SK-N-SH (cell line): ENCODE data around the gene PCDHB2.
"Not testable (repeated sequence)": the region's sequence is repeated elsewhere in the genome, so short reads cannot be mapped to it uniquely, and the experiment has no call there.

Experiments
- CTCF ChIP-seq: fragments of 200-600 bp; sonication (generic); IDR thresholded peaks from 2 replicates; pipeline ENCODE4 v1.6.1; 2017; ENCODE audit warnings: antibody characterized with exemption, mild to moderate bottlenecking, moderate library complexity
- RFX5 ChIP-seq: IDR thresholded peaks from 2 replicates; pipeline ENCODE4 v1.6.1; 2012; ENCODE audit warnings: mild to moderate bottlenecking, improper control_type of control experiment, low read length

- not testable (repeated sequence) for TF ChIP-seq CTCF, RFX5
Observed at GRCh38 chr5:141137346-141137745, 42.9 kb downstream of the PCDHB2 start.
